ENCODE data around the gene LRP1B.

The LRP1B gene

GRCh38 chr2:140643761-140644187, 1487.0 kb downstream of the LRP1B start:
- DNase-seq: no peak

GRCh38 chr2:140641163-140641562, 1489.7 kb downstream of the LRP1B start:
- no peak for DNase-seq

DNA sequence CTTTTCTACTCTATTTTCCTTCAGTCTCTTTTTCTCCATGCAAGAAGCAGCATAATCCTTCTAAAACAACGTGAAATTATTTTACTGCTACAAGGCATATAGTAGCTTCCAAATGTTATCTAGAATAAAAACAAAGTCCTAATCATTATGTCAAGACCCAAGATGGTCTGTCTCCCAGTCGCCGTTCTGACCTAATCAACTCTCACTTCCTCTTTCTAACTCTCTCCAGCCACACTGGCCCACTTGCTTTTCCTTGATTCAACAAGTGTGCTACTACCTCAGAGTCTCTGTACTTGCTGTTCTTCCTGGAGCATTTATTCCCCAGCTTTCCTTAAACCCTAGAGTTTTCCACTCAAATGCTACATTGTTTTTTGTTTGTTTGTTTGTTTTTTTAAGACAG, 1491.2 kb downstream of the LRP1B start:
- no peak for DNase-seq

DNA sequence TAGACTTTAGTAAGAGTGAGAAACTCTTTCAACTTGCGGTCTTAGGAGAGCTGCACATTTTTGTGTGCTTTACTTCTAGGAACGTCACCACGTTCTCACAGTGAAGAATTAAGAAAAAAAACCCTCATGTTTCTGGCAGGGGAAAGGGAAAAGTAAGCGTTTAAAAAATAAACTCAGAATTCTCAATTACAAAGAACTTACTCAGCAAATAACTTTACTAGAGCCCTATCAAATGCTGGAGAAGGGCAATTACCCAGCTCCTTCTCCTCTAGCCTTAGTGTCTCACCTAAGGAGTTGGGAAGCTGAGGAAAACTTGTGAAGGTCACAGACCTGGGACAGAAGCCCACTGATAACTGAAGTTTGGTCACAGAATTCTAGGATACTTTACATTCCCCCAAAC, 1500.3 kb downstream of the LRP1B start:
- DNase-seq: no peak

DNA sequence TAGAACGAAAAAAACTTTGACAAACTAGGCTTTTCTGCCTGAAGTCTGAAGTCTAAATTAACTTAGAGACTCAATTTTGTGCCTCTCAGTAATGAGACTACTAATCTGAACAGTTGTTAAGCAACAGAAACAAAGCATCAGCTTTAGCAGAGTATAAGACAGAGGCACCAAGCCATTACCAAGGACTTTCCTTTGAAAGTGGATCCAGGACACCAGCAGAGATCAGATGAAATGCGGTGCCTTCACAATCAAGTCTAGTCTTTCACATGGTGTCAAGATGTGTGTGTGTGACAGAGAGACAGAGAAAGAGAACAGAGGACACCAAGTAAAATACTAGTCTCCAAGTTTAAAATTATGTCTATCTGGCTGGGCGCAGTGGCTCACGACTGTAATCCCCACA, 1502.9 kb downstream of the LRP1B start:
- DNase-seq: no peak

DNA sequence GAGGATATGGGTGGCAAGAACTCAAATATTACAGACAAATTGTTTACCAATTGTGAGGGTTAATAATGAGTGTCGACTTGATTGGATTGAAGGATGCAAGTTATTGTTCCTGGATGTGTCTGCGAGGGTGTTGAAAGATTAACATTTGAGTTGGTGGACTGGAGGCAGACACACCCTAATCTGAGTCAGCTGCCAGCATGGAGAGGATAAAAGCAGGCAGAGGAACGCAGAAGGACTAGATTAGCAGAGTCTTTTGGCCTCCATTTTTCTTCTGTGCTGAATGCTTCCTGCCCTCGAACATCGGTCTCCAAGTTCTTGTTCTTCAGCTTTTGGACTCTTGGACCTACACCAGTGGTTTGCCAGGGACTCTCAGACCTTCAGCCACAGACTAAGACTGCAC, 1503.7 kb downstream of the LRP1B start:
- DNase-seq: no peak

- no peak for DNase-seq
These were observed 1506.6 kb downstream of the LRP1B start for GRCh38 chr2:140624200-140624599.

- no peak for DNase-seq
These were observed 1509.0 kb downstream of the LRP1B start for GRCh38 chr2:140621583-140622362.

DNA sequence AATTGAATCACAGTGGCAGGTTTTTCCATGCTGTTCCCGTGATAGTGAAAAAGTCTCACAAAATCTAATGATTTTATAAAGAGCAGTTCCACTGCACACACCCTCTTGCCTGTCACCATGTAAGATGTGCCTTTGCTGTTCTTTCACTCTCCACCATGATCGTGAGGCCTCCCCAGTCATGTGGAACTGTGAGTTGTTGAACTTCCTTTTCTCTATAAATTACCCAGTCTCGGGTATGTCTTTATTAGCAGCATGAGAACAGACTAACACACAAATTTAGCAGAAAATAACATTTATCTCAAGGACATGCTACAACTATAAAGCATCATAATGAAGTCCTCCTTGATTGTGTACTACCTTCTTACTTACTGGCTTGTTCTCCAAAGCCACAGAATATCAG, 1526.0 kb downstream of the LRP1B start:
- no peak for DNase-seq

DNA sequence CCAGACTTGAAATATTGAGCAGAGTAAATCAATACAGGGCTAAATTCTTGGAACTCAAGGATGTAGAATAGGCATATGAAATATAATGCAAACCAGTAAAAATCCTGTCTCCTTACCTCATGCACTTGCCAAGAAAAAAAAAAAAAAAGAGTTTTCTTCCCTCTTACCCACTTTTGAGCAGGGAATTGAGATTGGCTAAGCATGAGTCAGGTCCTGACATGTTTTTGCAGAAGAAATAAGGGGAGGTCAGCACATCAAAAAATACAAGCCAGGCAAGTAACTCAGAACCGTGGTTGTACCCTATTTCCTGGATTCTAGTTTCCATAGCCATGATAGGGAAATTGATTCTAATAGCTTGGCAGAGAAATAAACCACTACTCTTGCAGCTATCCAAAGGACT, 1526.7 kb downstream of the LRP1B start:
- no peak for DNase-seq

GRCh38 chr2:140603416-140603815, 1527.4 kb downstream of the LRP1B start:
- no peak for DNase-seq

- no peak for DNase-seq
These were observed 1529.0 kb downstream of the LRP1B start for GRCh38 chr2:140601801-140602200.

GRCh38 chr2:140601342-140601741, 1529.5 kb downstream of the LRP1B start:
- no peak for DNase-seq

GRCh38 chr2:140600116-140600515, 1530.7 kb downstream of the LRP1B start:
- DNase-seq: no peak

DNA sequence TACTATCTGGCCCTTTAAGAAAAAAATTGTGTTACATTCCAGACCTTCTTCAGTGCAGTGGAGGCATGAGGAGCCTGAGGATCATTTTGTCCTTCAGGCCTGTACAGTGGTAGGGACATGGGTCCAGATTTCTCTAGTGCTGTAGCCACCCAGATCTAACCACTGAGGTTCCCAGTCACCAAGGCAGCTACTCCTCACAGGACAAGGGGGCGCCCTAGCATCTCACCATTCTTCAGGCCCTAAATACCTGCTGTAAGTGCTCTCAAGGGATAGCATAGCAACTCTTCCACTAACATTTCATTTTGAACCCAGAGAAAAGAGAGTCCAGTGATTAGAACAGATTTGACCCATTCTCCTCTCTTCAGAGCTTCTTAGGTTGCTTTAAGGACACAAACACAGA, 1533.0 kb downstream of the LRP1B start:
- DNase-seq: no peak

GRCh38 chr2:140597205-140597604, 1533.6 kb downstream of the LRP1B start:
- no peak for DNase-seq

DNA sequence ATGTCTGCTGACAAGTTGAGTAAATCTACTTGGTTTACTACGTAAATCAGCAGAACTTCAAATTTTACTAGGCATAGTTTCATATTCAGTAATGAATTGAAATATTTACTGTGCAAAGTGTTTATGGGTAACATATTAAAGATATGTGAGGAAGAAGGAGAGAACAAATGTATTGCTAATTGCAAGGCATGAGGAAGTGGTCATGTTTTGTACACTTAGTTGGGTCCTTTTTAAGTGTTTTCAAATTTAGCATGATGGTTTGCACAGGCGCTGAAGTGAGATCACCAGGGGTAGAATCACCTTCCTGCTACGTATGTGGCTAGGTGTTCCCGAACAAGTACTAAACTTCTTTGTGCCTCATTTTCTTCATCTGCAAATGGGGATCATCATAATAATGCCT, 1534.4 kb downstream of the LRP1B start:
- no peak for DNase-seq

GRCh38 chr2:140595107-140595506, 1535.7 kb downstream of the LRP1B start:
- no peak for DNase-seq

GRCh38 chr2:140593132-140593531, 1537.7 kb downstream of the LRP1B start:
- DNase-seq: no peak

GRCh38 chr2:140589696-140590095, 1541.1 kb downstream of the LRP1B start:
- DNase-seq: no peak

DNA sequence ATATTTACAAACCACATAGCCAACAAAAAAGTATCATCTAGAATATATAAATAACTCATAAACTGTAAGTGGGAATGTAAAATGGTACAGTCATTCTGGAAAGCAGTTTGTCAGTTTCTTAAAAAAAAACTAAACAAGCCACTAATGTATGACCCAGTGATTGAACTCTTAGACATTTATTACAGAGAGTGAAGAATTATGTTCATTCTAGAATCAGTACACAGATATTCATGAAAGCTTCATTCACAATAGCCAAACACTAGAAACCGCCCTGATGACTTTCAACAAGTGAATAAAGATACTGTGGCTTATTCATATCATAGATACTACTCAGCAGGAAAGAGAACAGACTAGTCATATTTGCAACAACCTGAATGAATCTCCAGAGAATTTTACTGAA, 1541.5 kb downstream of the LRP1B start:
- no peak for DNase-seq

GRCh38 chr2:140586379-140586778, 1544.4 kb downstream of the LRP1B start:
- no peak for DNase-seq

GRCh38 chr2:140585016-140585415, 1545.8 kb downstream of the LRP1B start:
- DNase-seq: no peak

GRCh38 chr2:140584471-140584870, 1546.3 kb downstream of the LRP1B start:
- DNase-seq: no peak

DNA sequence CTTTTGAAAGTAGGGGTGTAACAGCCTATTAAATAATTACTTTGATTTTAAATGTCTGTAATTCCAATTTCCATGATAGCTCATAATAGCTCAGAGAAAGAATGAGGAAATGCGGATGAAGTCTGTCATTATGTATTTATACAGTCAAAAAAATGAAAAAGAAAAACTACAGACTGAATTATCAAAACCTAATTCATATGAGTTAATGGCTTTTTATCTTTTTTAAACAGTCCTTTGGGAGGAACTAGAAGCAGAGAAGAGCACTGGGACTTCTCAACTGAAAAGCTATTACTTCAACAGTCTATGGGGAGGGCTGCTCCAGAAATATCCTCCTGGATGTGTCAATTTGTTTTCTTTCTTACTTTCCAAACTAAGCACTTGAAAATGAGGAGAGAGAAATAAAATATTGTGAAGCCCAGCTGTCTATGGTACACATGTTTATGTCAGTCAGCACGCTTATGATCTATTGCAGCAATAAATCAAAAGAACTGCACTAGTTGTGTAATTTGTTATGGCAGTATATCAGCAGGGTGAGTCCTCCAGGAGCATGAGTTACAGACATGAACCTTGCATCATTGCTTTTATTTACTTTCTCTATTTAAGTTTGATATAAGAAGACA, 1550.2 kb downstream of the LRP1B start:
- no peak for DNase-seq
